Panc1 (cell line): ENCODE measurements around the gene RORC.

Source experiments
- POLR2AphosphoS5 ChIP-seq: IDR thresholded peaks from 2 replicates; pipeline ENCODE4 v1.6.1; 2012; ENCODE audit warnings: mild to moderate bottlenecking, low read depth, low read length, moderate library complexity
- TF ChIP-seq, protein P1 (sequence below): fragments of 450-650 bp; IDR thresholded peaks from 2 replicates; pipeline ENCODE4 v1.5.1; 2017; ENCODE audit warnings: mild to moderate bottlenecking
- TF ChIP-seq, protein P2 (sequence below), 2 experiments: IDR thresholded peaks; 2 replicates each; pipeline ENCODE4 v1.6.1; 2011 to 2012; ENCODE audit warnings: low read depth in 2 of 2, control low read depth in 1 of 2, low read length in 1 of 2, mild to moderate bottlenecking in 1 of 2, moderate library complexity in 1 of 2; ENCODE audit not compliant: insufficient read depth in 1 of 2

DNA sequence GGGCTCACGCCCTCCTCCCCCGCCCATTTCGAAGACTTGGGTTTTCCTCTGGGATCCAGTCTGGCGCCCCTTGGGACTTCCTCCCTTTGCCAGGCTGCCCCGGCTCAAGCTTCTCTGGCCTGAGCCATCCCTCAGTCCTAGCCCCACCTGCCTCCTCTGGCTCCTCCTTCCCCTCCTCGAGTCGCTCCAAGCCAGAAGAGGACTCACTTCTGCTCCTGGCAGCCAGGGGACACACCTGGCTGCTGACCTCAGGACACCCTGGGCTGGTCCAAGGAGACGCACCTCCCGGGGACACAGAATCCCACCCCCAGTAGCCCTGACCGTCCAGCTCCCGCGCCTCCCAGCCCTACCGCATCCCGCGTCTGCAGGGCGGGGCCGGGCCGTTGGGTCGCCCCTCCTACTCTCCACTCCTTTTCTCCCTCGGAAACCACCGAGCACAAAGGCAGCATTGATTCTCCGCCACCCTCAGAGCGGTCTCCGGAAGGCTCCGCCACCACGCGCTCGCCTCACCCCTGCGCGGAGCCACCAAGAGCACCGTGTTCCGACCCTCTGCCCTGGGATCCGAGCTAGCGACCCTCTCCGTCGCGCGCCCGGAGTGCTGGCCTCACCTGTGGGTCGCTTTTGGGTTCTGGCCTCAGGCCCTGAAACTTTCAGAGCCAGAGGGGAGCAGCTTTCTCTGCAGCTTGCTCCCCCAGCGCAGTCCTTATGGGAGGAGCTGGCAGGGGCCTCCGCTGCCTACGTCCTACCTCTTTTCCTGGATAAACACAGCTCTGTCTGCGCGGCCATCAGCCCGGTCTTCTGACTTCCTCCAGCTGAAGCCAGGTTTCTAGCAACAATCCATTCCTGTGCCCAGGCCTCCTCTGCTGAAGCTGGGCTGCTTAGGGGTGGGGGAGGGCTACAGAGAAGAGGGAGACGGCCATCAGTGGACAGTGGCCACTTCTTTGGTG is 8.1 kb upstream of the RORC start, which contains the start of gene C2CD4D:
- TF ChIP-seq, protein P1, sequence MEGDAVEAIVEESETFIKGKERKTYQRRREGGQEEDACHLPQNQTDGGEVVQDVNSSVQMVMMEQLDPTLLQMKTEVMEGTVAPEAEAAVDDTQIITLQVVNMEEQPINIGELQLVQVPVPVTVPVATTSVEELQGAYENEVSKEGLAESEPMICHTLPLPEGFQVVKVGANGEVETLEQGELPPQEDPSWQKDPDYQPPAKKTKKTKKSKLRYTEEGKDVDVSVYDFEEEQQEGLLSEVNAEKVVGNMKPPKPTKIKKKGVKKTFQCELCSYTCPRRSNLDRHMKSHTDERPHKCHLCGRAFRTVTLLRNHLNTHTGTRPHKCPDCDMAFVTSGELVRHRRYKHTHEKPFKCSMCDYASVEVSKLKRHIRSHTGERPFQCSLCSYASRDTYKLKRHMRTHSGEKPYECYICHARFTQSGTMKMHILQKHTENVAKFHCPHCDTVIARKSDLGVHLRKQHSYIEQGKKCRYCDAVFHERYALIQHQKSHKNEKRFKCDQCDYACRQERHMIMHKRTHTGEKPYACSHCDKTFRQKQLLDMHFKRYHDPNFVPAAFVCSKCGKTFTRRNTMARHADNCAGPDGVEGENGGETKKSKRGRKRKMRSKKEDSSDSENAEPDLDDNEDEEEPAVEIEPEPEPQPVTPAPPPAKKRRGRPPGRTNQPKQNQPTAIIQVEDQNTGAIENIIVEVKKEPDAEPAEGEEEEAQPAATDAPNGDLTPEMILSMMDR: no peak
- TF ChIP-seq, protein P2, sequence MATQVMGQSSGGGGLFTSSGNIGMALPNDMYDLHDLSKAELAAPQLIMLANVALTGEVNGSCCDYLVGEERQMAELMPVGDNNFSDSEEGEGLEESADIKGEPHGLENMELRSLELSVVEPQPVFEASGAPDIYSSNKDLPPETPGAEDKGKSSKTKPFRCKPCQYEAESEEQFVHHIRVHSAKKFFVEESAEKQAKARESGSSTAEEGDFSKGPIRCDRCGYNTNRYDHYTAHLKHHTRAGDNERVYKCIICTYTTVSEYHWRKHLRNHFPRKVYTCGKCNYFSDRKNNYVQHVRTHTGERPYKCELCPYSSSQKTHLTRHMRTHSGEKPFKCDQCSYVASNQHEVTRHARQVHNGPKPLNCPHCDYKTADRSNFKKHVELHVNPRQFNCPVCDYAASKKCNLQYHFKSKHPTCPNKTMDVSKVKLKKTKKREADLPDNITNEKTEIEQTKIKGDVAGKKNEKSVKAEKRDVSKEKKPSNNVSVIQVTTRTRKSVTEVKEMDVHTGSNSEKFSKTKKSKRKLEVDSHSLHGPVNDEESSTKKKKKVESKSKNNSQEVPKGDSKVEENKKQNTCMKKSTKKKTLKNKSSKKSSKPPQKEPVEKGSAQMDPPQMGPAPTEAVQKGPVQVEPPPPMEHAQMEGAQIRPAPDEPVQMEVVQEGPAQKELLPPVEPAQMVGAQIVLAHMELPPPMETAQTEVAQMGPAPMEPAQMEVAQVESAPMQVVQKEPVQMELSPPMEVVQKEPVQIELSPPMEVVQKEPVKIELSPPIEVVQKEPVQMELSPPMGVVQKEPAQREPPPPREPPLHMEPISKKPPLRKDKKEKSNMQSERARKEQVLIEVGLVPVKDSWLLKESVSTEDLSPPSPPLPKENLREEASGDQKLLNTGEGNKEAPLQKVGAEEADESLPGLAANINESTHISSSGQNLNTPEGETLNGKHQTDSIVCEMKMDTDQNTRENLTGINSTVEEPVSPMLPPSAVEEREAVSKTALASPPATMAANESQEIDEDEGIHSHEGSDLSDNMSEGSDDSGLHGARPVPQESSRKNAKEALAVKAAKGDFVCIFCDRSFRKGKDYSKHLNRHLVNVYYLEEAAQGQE (IDR thresholded peaks at IDR 0.05; ENCODE audit: insufficient read depth in 1 of 2, low read depth in 2 of 2, low read length in 1 of 2): no peak
- no peak; the same call in none of the 2 replicates for TF ChIP-seq POLR2AphosphoS5
